Heart right ventricle (tissue), 16 donors: ENCODE measurements around the gene EDN2. TPM values are rescaled to one million over a fixed set of nuclear protein-coding genes. Genes with fewer than 3 reads are reported as not detected.

Experiments
- ATAC-seq, 8 donors: fragments of 200-7000 bp; cut with Tn5 transposase; one replicate each; pipeline ENCODE4 v1.9.1; 2020; ENCODE audit warnings: mild to moderate bottlenecking in 8 of 8, moderate library complexity in 8 of 8, moderate number of reproducible peaks in 1 of 8
- DNase-seq, 2 donors: peaks; one replicate each; pipeline ENCODE4 v3.0.0-alpha.2; 2020
- H3K27ac ChIP-seq, 10 donors: fragments of 200-600 bp; sonication (generic) in 2 of 10; one replicate each; pipeline versions ENCODE4 v1.5.0 to v1.8.0; 2020 to 2022; ENCODE audit warnings: mild to moderate bottlenecking in 3 of 10
- H3K27me3 ChIP-seq, 7 donors: fragments of 200-600 bp; one replicate each; pipeline ENCODE4 v1.8.0; 2021 to 2022; ENCODE audit warnings: mild to moderate bottlenecking in 2 of 7
- H3K36me3 ChIP-seq, 9 donors: fragments of 200-600 bp; sonication (generic) in 1 of 9; one replicate each; pipeline versions ENCODE4 v1.5.0 to v1.8.0; 2020 to 2022; ENCODE audit warnings: mild to moderate bottlenecking in 2 of 9
- H3K4me1 ChIP-seq, 9 donors: fragments of 200-600 bp; sonication (generic) in 1 of 9; one replicate each; pipeline versions ENCODE4 v1.5.0 to v1.8.0; 2020 to 2022; ENCODE audit warnings: mild to moderate bottlenecking in 4 of 9
- H3K4me3 ChIP-seq, 10 donors: fragments of 200-600 bp; sonication (generic) in 2 of 10; one replicate each; pipeline versions ENCODE4 v1.5.0 to v1.8.0; 2020 to 2022; ENCODE audit warnings: mild to moderate bottlenecking in 7 of 10, moderate library complexity in 2 of 10
- H3K9me3 ChIP-seq, 11 donors: fragments of 200-600 bp in 10 of 11; sonication (generic) in 2 of 11; one replicate each; pipeline versions ENCODE4 v1.5.0 to v1.8.0; 2013 to 2022; ENCODE audit warnings: mild to moderate bottlenecking in 2 of 11, control low read depth in 1 of 11, moderate library complexity in 1 of 11
- WGBS, 2 donors: extraction: QIAGEN DNeasy Blood & Tissue Kit; methylation state at CpG; one replicate each; pipeline ENCODE4 v1.1.7; 2013; ENCODE audit warnings: inconsistent platforms in 1 of 2; 5-methylcytosine and 5-hydroxymethylcytosine counted together
- intact Hi-C, 10 donors: fragments of 100-400 bp; cut with DNase I; formaldehyde crosslinking; loops; one replicate each; pipeline versions ENCODE4 v1.11.1 to v1.14.2; 2022
- polyA plus RNA-seq, 2 donors: library from polyadenylated mRNA; stranded (reverse); fragments of 200-250 nt; gene quantifications; one replicate each; pipeline ENCODE4 v1.2.3, GENCODE V29; 2013
- total RNA-seq, 10 donors: library from RNA; stranded (reverse); fragmentation: NEBNext Ultra II Directional in 3 of 10; extraction: Animal tissue kit (Norgen Biotek cat#: 25700) in 3 of 10; gene quantifications; one replicate each; pipeline versions ENCODE4 v1.2.1 to v1.2.4, GENCODE V29; 2021 to 2023
- TF ChIP-seq, protein P1 (sequence below), 9 donors: fragments of 200-600 bp; sonication (generic) in 2 of 9; IDR thresholded peaks; one replicate each; pipeline versions ENCODE4 v1.5.0 to v1.8.0; 2021 to 2022; ENCODE audit warnings: antibody characterized with exemption in 9 of 9, mild to moderate bottlenecking in 5 of 9, moderate library complexity in 1 of 9
- donor health status: Arrhythmogenic right ventricular cardiomyopathy.
- donor health status: ischemic (EF 13 %, LVEDD 7.1; RV severe dilation, severe dysfunction).
- donor health status: healthy with polysubstance abuse.
- donor health status: DM: no; HTN: yes; CAD: no.
- donor health status: DM: no; HTN: no; CAD: no.
- donor health status: ischemic (EF 25% LVEDD 6.9; RV normal size, moderate dysfunction).
- donor health status: ischemic (EF 25% LVEDD 5.7; RV mildly dilated, moderate dysfunction).
- donor health status: healthy.
- donor health status: DM: yes; HTN: yes; CAD: no.
- donor health status: Ischemic cardiomyopathy.
- donor health status: ischemic (EF 35%, LVEDD 5.7; RV mildly dilated, moderate dysfunction).
- donor health status: nonischemic (EF 11% LVEDD 7.7; RV severe dilation, severe dysfunction).
- donor health status: DM: yes; HTN: yes; CAD: no.
- donor health status: PGD.
- donor health status: ischemic (EF 29% LVEDD 5.4; RV normal size, mild dysfunction).
- donor health status: nonischemic (EF 23%, LVEDD 6.1; RV moderate dilation, normal function).

Gene EDN2
- total and polyA plus RNA-seq, 12 donors, result 0.30 to 8.5 (median 1.0) TPM; not detected in 5

DNA sequence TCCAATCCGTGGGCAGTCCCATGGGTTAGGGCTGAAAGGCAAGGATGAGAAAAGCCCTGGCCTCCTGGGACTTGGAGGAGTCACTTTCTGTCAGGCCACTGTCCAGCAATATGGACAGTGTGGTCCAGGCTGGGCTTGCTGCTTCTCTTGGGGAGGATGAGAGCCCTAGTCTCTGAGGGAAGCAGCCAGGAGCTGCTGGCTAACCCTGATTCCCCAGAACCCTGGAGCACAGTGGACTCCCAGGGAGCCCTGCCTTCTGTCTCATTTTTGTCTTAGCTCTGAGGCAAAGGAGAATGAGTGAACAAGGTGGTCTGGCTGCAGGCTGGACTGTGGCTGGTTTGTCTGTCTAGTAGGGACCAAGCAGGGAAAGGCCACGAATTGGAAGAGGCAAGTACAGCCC, 23.8 kb upstream of the EDN2 start:
- peaks cover 0 to 24% (median 0%) of the 10 kb centered on the region in 9 donors for H3K36me3 ChIP-seq
- no peak for DNase-seq
- TF ChIP-seq, protein P1, sequence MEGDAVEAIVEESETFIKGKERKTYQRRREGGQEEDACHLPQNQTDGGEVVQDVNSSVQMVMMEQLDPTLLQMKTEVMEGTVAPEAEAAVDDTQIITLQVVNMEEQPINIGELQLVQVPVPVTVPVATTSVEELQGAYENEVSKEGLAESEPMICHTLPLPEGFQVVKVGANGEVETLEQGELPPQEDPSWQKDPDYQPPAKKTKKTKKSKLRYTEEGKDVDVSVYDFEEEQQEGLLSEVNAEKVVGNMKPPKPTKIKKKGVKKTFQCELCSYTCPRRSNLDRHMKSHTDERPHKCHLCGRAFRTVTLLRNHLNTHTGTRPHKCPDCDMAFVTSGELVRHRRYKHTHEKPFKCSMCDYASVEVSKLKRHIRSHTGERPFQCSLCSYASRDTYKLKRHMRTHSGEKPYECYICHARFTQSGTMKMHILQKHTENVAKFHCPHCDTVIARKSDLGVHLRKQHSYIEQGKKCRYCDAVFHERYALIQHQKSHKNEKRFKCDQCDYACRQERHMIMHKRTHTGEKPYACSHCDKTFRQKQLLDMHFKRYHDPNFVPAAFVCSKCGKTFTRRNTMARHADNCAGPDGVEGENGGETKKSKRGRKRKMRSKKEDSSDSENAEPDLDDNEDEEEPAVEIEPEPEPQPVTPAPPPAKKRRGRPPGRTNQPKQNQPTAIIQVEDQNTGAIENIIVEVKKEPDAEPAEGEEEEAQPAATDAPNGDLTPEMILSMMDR (IDR thresholded peaks at IDR 0.05), result no peak
- H3K27me3 ChIP-seq, result no peaks in the 10 kb centered on the region
- WGBS, 2 donors, result 80 to 87% methylated on average over 2 of the region's 2 CpGs
- no peak for ATAC-seq
- intact Hi-C loops, result loop anchor here in 1 of 10 donors (10.0 kb wide), 1 partner anchor 243 kb away; no protein-coding TSS in a partner anchor
- H3K9me3 ChIP-seq, result no peaks in the 10 kb centered on the region
- H3K27ac ChIP-seq, result no peak overlapping the region
- peaks cover 0 to 2% (median 0%) of the 10 kb centered on the region in 9 donors for H3K4me1 ChIP-seq
- no peak overlapping the region for H3K4me3 ChIP-seq

DNA sequence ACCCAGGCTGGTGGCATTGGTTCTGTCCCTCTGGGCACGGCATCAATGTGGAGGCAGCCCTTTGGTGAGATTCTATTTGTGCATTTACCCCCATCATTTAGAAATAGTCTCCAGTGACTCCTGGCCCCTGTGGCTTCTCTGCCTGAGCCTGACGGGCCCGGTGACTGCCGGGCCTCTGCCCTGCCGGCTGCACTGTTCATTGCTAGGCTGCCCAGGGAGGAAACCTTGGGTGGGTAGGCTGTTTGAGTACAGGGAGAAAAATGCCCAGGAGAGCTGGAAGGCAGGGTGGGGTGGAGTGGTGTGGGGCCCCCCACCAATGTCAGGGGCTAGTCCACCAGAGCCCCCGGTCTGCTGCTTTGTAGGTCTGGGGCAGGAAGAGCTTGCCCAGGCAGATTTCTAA, 23.4 kb upstream of the EDN2 start:
- WGBS, 2 donors, result 89 to 92% methylated on average over 6 of the region's 6 CpGs
- intact Hi-C loops, result loop anchor here in 1 of 10 donors (10.0 kb wide), 1 partner anchor 243 kb away; no protein-coding TSS in a partner anchor
- TF ChIP-seq, protein P1 (IDR thresholded peaks at IDR 0.05), result no peak

DNA sequence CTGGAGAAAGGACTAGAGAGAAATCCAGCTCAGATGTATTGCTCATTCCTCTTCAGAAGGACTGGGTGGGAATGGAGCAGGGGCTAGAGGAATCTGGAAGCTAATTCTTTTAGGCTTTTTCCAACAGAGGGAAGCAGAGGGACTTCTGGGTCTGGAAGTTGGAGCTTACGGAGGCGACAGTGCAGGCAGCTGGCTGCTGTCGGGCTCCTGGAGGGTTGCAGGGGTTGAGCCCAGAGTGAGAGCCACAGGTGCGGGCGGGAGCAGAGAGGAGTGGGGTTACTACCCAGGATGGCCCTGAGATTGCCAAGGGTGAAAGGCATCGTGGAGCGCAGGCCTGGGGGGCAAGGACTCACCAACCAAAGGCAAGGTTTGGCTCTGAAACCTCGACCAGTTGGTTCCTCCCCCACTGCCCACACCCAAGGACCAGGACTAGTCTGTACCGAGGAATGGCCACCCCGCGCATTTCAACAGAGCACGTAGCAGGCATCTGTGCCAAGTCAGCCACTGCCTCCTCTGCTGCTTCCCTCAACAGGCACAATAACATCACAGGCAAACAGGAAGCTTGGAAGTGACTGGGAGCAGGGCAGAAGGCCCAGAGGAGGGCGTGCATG, 22.7 kb upstream of the EDN2 start:
- TF ChIP-seq, protein P1 (IDR thresholded peaks at IDR 0.05), result no peak
- no peak for DNase-seq
- no peaks in the 10 kb centered on the region for H3K27me3 ChIP-seq
- 80 to 82% methylated on average over 13 of the region's 13 CpGs for WGBS, 2 donors
- no peaks in the 10 kb centered on the region for H3K9me3 ChIP-seq
- H3K4me3 ChIP-seq, result no peak overlapping the region
- intact Hi-C loops, result loop anchor here in 1 of 10 donors (10.0 kb wide), 1 partner anchor 242 kb away; no protein-coding TSS in a partner anchor
- peaks cover 0 to 12% (median 4%) of the 10 kb centered on the region in 9 donors for H3K4me1 ChIP-seq
- no peak for ATAC-seq
- no peak overlapping the region for H3K27ac ChIP-seq
- H3K36me3 ChIP-seq, result peaks cover 0 to 13% (median 0%) of the 10 kb centered on the region in 9 donors

More for the DNA sequence above, 23.4 kb upstream of the EDN2 start:
- Histone ChIP-seq H3K27me3 (no peaks in the 10 kb centered on the region), H3K36me3 (peaks cover 0 to 19% (median 0%) of the 10 kb centered on the region in 9 donors), H3K4me1 (peaks cover 0 to 7% (median 3%) of the 10 kb centered on the region in 9 donors), H3K27ac (no peak overlapping the region), H3K4me3 (no peak overlapping the region), H3K9me3 (no peaks in the 10 kb centered on the region)
- ATAC-seq (no peak), DNase-seq (no peak)

DNA sequence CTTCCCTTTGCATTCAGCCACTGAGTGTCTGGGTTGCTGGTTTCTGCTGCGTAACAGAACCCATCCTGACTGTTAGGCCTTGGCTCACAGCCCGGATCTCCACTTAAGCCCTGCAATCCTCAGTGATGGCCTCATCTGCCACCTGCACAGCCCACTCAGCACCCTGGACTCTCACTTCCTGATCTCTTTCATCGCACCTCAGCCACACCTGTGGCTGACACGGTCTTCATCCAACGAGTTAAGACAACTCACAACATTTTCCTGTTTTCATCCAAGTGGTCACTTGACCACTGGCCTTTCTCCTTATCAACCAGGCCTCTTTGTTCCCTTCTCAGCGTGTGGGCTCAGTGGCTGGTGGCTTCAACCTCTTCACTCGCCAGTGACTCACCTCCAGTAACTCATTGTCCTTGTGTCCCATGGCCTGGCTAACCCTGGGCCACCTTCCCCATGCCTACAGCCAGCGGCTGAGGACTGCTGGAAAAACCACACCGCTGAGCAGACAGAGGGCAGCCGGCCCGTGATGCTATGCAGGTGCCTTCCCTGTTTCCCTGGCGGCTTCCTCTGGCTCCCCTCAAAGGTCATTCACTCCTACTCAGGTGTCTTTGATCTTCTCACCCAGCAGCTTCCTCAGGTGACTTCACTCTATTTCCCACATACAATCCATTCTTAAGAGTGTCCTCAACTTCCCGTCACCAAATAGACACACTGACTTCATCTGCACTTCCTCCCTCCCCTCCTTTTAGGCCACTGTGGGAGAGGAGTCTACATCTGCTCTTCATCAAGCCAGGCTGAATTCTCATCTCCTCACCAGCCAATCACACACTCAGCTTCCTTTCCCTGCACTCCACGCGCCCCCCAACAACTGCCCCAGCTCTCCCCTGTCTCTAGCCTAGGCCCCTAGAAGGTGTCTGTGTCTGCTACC, 19.9 kb upstream of the EDN2 start:
- WGBS, 2 donors, result 64 to 66% methylated on average over 15 of the region's 15 CpGs
- Histone ChIP-seq H3K9me3 (no peaks in the 10 kb centered on the region), H3K27ac (no peak overlapping the region), H3K27me3 (no peaks in the 10 kb centered on the region), H3K4me3 (no peak overlapping the region), H3K4me1 (peaks cover 0 to 32% (median 19%) of the 10 kb centered on the region in 9 donors), H3K36me3 (no peaks in the 10 kb centered on the region)
- DNase-seq, result no peak
- TF ChIP-seq, protein P1 (IDR thresholded peaks at IDR 0.05), result no peak
- peak in 1 of 8 donors; percentile 36 for ATAC-seq
- intact Hi-C loops, result loop anchor here in 1 of 10 donors (10.0 kb wide), 1 partner anchor 240 kb away; no protein-coding TSS in a partner anchor
